B cell (primary cell): ENCODE measurements around the gene RNF130. TPM values are rescaled to one million over a fixed set of nuclear protein-coding genes. Genes with fewer than 3 reads are reported as not detected.

ENCODE experiments used
- ATAC-seq: fragments of 200-7000 bp; cut with Tn5 transposase; one replicate; pipeline ENCODE4 v1.10.0; 2021; ENCODE audit warnings: low read depth, mild to moderate bottlenecking, moderate number of reproducible peaks, moderate library complexity
- CTCF ChIA-PET: fragments of 350-600 bp; sonication (Branson Sonifier 250); formaldehyde crosslinking; loops from one replicate; lab custom pipeline; 2021; ENCODE audit warnings: antibody characterized with exemption, inconsistent platforms; lab: Charles Lee
- POLR2A ChIA-PET: fragments of 350-600 bp; sonication (Branson Sonifier 250); formaldehyde crosslinking; loops from one replicate; lab custom pipeline; 2021; ENCODE audit warnings: antibody characterized with exemption; lab: Charles Lee
- DNase-seq: peaks from one replicate; pipeline ENCODE4 v3.0.0; 2013
- H2AFZ ChIP-seq: 2 replicates; pipeline ENCODE4 v1.6.1; 2012; ENCODE audit warnings: mild to moderate bottlenecking, low read depth, low read length; ENCODE audit not compliant: insufficient read depth, poor library complexity, severe bottlenecking
- H3K27ac ChIP-seq, 2 donors: 1 replicate in 1 of 2; 2 replicates in 1 of 2; pipeline ENCODE4 v1.5.1; 2012 to 2013; ENCODE audit warnings: low read length in 2 of 2, mild to moderate bottlenecking in 2 of 2, moderate library complexity in 1 of 2
- H3K27me3 ChIP-seq, 4 experiments: fragments of 200-600 bp in 1 of 4; sonication (generic) in 1 of 4; replicated peaks in 1 of 4; 1 replicate in 2 of 4; 2 replicates in 2 of 4; pipeline versions ENCODE4 v1.6.1 to v1.7.0; 2013 to 2016; ENCODE audit warnings: low read length in 3 of 4, mild to moderate bottlenecking in 2 of 4, mixed read lengths in 1 of 4, moderate library complexity in 1 of 4; ENCODE audit not compliant: insufficient read depth in 4 of 4, control insufficient read depth in 3 of 4; ENCODE audit errors: control extremely low read depth in 1 of 4
- H3K36me3 ChIP-seq, 2 experiments: replicated peaks in 1 of 2; 1 replicate in 1 of 2; 2 replicates in 1 of 2; pipeline versions ENCODE4 v1.6.1 to v1.7.1; 2013; ENCODE audit warnings: low read length in 1 of 2; ENCODE audit not compliant: insufficient read depth in 2 of 2, control insufficient read depth in 1 of 2; ENCODE audit errors: control extremely low read depth in 1 of 2, extremely low read depth in 1 of 2
- H3K4me1 ChIP-seq, 2 donors: fragments of 200-600 bp in 1 of 2; sonication (generic) in 1 of 2; 1 replicate in 1 of 2; 2 replicates in 1 of 2; pipeline versions ENCODE4 v1.5.1 to v1.6.1; 2013 to 2017; ENCODE audit warnings: low read length in 2 of 2; ENCODE audit not compliant: control insufficient read depth in 2 of 2, insufficient read depth in 2 of 2
- H3K4me2 ChIP-seq: replicated peaks from 2 replicates; pipeline ENCODE3; 2012; ENCODE audit warnings: mild to moderate bottlenecking, low read depth, low read length; ENCODE audit not compliant: poor library complexity, severe bottlenecking
- H3K4me3 ChIP-seq, 5 experiments: fragments of 200-600 bp in 1 of 5; sonication (generic) in 1 of 5; 1 replicate in 3 of 5; 2 replicates in 2 of 5; pipeline versions ENCODE4 v1.5.1 to v1.7.0; 2011 to 2016; ENCODE audit warnings: low read length in 4 of 5, mild to moderate bottlenecking in 4 of 5, low read depth in 2 of 5, control low read depth in 1 of 5, moderate library complexity in 1 of 5; ENCODE audit not compliant: insufficient read depth in 1 of 5; ENCODE audit errors: control extremely low read depth in 1 of 5, extremely low read depth in 1 of 5
- H3K79me2 ChIP-seq: fragments of 200-600 bp; sonication (generic); one replicate; pipeline ENCODE4 v1.6.0; 2016; ENCODE audit warnings: low read length; ENCODE audit not compliant: control insufficient read depth, insufficient read depth
- H3K9ac ChIP-seq: fragments of 200-600 bp; sonication (generic); 2 replicates; pipeline ENCODE4 v1.6.1; 2017; ENCODE audit warnings: mild to moderate bottlenecking, low read length, moderate library complexity
- H3K9me3 ChIP-seq, 3 donors: one replicate each; pipeline versions ENCODE4 v1.6.1 to v1.7.1; 2013; ENCODE audit warnings: low read length in 2 of 3; ENCODE audit not compliant: control insufficient read depth in 2 of 3, insufficient read depth in 1 of 3; ENCODE audit errors: control extremely low read depth in 1 of 3
- H4K20me1 ChIP-seq: 2 replicates; pipeline ENCODE4 v1.6.0; 2012; ENCODE audit warnings: mild to moderate bottlenecking, low read length; ENCODE audit not compliant: insufficient read depth, control insufficient read depth, poor library complexity, severe bottlenecking
- H3K27ac Mint-ChIP-seq: one replicate; pipeline ENCODE4 v1.8.0; 2021; ENCODE audit warnings: mixed read lengths
- H3K27me3 Mint-ChIP-seq: one replicate; pipeline ENCODE4 v1.8.0; 2021; ENCODE audit warnings: mixed read lengths
- H3K4me1 Mint-ChIP-seq: one replicate; pipeline ENCODE4 v1.8.0; 2021; ENCODE audit warnings: mixed read lengths
- H3K4me3 Mint-ChIP-seq: one replicate; pipeline ENCODE4 v1.8.0; 2021; ENCODE audit warnings: mixed read lengths
- H3K9me3 Mint-ChIP-seq: one replicate; pipeline ENCODE4 v1.8.0; 2022; ENCODE audit warnings: mixed read lengths; ENCODE audit not compliant: insufficient read depth
- EZH2 ChIP-seq: IDR thresholded peaks from 2 replicates; pipeline ENCODE4 v1.6.1; 2012; ENCODE audit warnings: borderline replicate concordance, low read depth, mild to moderate bottlenecking, moderate library complexity, low read length; ENCODE audit not compliant: insufficient read depth, poor library complexity, severe bottlenecking
- WGBS: methylation state at CpG from one replicate; pipeline ENCODE4 v1.1.5; 2013; ENCODE audit warnings: missing lambda C conversion rate; ENCODE audit not compliant: insufficient coverage; 5-methylcytosine and 5-hydroxymethylcytosine counted together
- intact Hi-C: fragments of 100-400 bp; cut with micrococcal nuclease; formaldehyde crosslinking; loops from one replicate; pipeline ENCODE4 v1.10.0; 2022
- polyA plus RNA-seq: library from polyadenylated mRNA; depleted of rRNA; stranded (reverse); fragments of >200 nt; gene quantifications from 2 replicates; pipeline ENCODE4 v1.2.3, GENCODE V29; 2012
- total RNA-seq, 2 donors: library from RNA; stranded (reverse); fragments of 120-200 nt in 1 of 2; gene quantifications; 1 replicate in 1 of 2; 2 replicates in 1 of 2; pipeline versions ENCODE4 v1.2.3 to v1.2.4, GENCODE V29; 2013 to 2022
- TF ChIP-seq, protein P1 (sequence below): fragments of 200-600 bp; IDR thresholded peaks from one replicate; pipeline ENCODE4 v1.8.0; 2022; ENCODE audit warnings: antibody characterized with exemption, mild to moderate bottlenecking

Gene RNF130
- total and polyA plus RNA-seq, 2 donors (not counting 1 experiment from before 2014, with no cell fraction given) = 18.1 to 25.8 TPM

DNA sequence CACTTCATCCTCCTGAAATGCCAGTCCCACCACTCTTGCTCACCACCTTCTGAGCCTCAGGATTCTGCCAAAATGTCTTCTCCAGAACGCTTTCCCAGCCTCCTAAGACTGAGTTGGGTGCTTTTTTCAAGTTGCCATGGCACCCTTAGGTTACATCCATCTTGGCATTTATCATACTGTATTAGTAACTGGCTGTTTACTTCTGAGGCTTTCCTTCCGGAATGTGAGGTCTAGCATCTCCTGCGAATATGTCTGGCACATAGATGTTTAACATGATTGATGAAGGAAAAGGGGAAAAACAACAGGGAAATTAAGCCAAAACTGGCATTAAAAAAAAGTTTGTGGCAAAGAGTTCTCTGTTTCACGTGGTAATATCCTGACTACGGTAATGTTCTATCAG lies 24.9 kb downstream of the RNF130 start:
- TF ChIP-seq, protein P1, sequence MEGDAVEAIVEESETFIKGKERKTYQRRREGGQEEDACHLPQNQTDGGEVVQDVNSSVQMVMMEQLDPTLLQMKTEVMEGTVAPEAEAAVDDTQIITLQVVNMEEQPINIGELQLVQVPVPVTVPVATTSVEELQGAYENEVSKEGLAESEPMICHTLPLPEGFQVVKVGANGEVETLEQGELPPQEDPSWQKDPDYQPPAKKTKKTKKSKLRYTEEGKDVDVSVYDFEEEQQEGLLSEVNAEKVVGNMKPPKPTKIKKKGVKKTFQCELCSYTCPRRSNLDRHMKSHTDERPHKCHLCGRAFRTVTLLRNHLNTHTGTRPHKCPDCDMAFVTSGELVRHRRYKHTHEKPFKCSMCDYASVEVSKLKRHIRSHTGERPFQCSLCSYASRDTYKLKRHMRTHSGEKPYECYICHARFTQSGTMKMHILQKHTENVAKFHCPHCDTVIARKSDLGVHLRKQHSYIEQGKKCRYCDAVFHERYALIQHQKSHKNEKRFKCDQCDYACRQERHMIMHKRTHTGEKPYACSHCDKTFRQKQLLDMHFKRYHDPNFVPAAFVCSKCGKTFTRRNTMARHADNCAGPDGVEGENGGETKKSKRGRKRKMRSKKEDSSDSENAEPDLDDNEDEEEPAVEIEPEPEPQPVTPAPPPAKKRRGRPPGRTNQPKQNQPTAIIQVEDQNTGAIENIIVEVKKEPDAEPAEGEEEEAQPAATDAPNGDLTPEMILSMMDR = no peak
- no peak for TF ChIP-seq EZH2
- Mint-ChIP-seq H3K27me3 (no peaks in the 10 kb centered on the region), H3K9me3 (no peaks in the 10 kb centered on the region), H3K27ac (no peak overlapping the region), H3K4me1 (peaks cover 6% of the 10 kb centered on the region), H3K4me3 (no peak overlapping the region)
- Histone ChIP-seq H2AFZ (no peak overlapping the region), H3K9me3 (peaks cover 0 to 6% (median 0%) of the 10 kb centered on the region in 3 donors), H3K4me2 (no peak overlapping the region), H3K27ac (no peak overlapping the region), H3K27me3 (no peaks in the 10 kb centered on the region), H3K9ac (no peak overlapping the region), H3K36me3 (peaks cover 0 to 5% of the 10 kb centered on the region in 2 experiments), H3K4me3 (no peak overlapping the region), H3K79me2 (peaks cover 30% of the 10 kb centered on the region), H4K20me1 (peaks cover 4% of the 10 kb centered on the region), H3K4me1 (no peaks in the 10 kb centered on the region)
- 80% methylated on average over 2 of the region's 5 CpGs for WGBS
- CTCF ChIA-PET = no interaction called here
- no peak for ATAC-seq
- no peak for DNase-seq
- POLR2A ChIA-PET = no interaction called here
- intact Hi-C loops = no loop called here

DNA sequence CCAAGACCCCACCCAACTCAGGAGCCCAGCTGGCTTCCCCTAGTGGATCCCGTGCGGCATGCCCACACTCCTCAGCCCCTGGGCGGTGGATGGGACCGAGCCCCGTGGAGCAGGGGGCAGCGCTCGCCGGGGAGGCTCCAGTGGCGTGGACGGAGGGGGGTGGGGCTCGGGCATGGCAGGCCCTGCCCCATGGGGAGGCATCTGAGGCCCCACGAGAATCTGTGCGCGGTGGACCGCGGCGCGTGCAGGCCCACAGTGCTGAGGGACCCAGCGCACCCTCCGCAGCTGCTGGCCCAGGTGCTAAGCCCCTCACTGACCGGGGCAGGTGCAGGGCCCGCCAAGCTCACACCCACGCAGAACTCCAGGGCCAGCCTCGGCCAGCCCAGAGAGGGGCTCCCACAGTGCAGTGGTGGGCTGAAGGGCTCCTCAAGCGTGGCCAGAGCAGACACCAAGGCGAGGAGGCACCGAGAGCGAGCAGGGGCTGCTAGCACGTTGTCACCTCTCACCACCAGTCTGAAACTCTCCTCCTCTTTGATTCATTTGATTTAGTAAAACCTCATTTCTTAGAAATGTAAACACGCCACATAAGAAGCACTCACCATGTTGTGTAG lies 25.6 kb downstream of the RNF130 start:
- Histone ChIP-seq H3K27me3 (no peaks in the 10 kb centered on the region), H3K36me3 (peaks cover 0 to 5% of the 10 kb centered on the region in 2 experiments), H3K27ac (no peak overlapping the region), H3K79me2 (peaks cover 30% of the 10 kb centered on the region), H3K4me3 (no peak overlapping the region), H3K9ac (no peak overlapping the region), H4K20me1 (peaks cover 4% of the 10 kb centered on the region), H2AFZ (no peak overlapping the region), H3K4me2 (no peak overlapping the region), H3K4me1 (no peaks in the 10 kb centered on the region), H3K9me3 (peaks cover 0 to 6% (median 0%) of the 10 kb centered on the region in 3 donors)
- no peak for TF ChIP-seq EZH2
- TF ChIP-seq, protein P1 = no peak
- WGBS = 95% methylated on average over 26 of the region's 30 CpGs
- no peak overlapping the region for H3K27ac Mint-ChIP-seq
- peaks cover 6% of the 10 kb centered on the region for H3K4me1 Mint-ChIP-seq
- H3K27me3 Mint-ChIP-seq = no peaks in the 10 kb centered on the region
- no peak for ATAC-seq
- H3K4me3 Mint-ChIP-seq = no peak overlapping the region
- no peak for DNase-seq
- H3K9me3 Mint-ChIP-seq = no peaks in the 10 kb centered on the region
- CTCF ChIA-PET = no interaction called here
- intact Hi-C loops = no loop called here
- POLR2A ChIA-PET = no interaction called here
